Stomach (tissue), 9 donors: Measurements from ENCODE around the gene TNFRSF25. TPM values are rescaled to one million over a fixed set of nuclear protein-coding genes. Genes with fewer than 3 reads are reported as not detected.
A peak's percentile ranks its signal among the peaks of the same experiment; 100 is the strongest.

Source experiments
- DNase-seq, 2 donors: peaks; one replicate each; pipeline versions ENCODE4 v3.0.0 to v3.0.0-alpha.2; 2013 to 2019
- H3K27ac ChIP-seq, 5 donors: fragments of 200-600 bp in 4 of 5; sonication (generic) in 4 of 5; one replicate each; pipeline ENCODE4 v1.5.1; 2013 to 2019; ENCODE audit warnings: mild to moderate bottlenecking in 1 of 5, moderate library complexity in 1 of 5
- H3K27me3 ChIP-seq, 3 donors: fragments of 200-600 bp; sonication (generic); one replicate each; pipeline ENCODE4 v1.5.1; 2017 to 2019; ENCODE audit warnings: mixed run types in 1 of 3
- H3K36me3 ChIP-seq, 4 donors: fragments of 200-600 bp; sonication (generic); 1 replicate in 3 of 4; 2 replicates in 1 of 4; pipeline ENCODE4 v1.5.1; 2016 to 2019
- H3K4me1 ChIP-seq, 4 donors: fragments of 200-600 bp; sonication (generic); one replicate each; pipeline ENCODE4 v1.5.1; 2016 to 2019
- H3K4me3 ChIP-seq, 4 donors: fragments of 200-600 bp; sonication (generic) in 3 of 4; one replicate each; pipeline ENCODE4 v1.5.1; 2016 to 2019; ENCODE audit warnings: mild to moderate bottlenecking in 1 of 4
- H3K9me3 ChIP-seq, 4 donors: fragments of 200-600 bp; sonication (generic); one replicate each; pipeline ENCODE4 v1.5.1; 2016 to 2019
- CTCF ChIP-seq, 7 experiments: fragments of 450-650 bp in 4 of 7; fragments of 200-600 bp in 3 of 7; sonication (generic) in 3 of 7; IDR thresholded peaks; one replicate each; pipeline ENCODE4 v1.5.1; 2016 to 2019; ENCODE audit warnings: antibody characterized with exemption in 7 of 7, control low read depth in 2 of 7, mild to moderate bottlenecking in 1 of 7
- EP300 ChIP-seq: sonication (generic); formaldehyde crosslinking; IDR thresholded peaks from one replicate; pipeline ENCODE4 v1.6.1; 2017; ENCODE audit warnings: antibody characterized with exemption
- POLR2A ChIP-seq, 4 donors: fragments of 450-650 bp; IDR thresholded peaks; one replicate each; pipeline ENCODE4 v1.6.1; 2016; ENCODE audit warnings: antibody characterized with exemption in 4 of 4, control low read depth in 2 of 4, mild to moderate bottlenecking in 1 of 4, moderate library complexity in 1 of 4
- POLR2AphosphoS5 ChIP-seq, 3 donors: sonication (generic); formaldehyde crosslinking; IDR thresholded peaks; one replicate each; pipeline ENCODE4 v1.6.1; 2016; ENCODE audit warnings: antibody characterized with exemption in 3 of 3
- WGBS, 5 donors: extraction: QIAGEN DNeasy Blood & Tissue Kit in 3 of 5; methylation state at CpG; one replicate each; pipeline versions ENCODE4 v1.1.5 to v1.1.7; 2013 to 2018; 5-methylcytosine and 5-hydroxymethylcytosine counted together
- intact Hi-C: fragments of 100-400 bp; cut with DNase I; formaldehyde crosslinking; loops from one replicate; pipeline ENCODE4 v1.15.1; 2023; ENCODE audit warnings: low total_unique reads
- polyA plus RNA-seq, 3 donors: library from polyadenylated mRNA; stranded (reverse); fragments of 200-250 nt; gene quantifications; one replicate each; pipeline ENCODE4 v1.2.3, GENCODE V29; 2013
- total RNA-seq, 5 donors: library from RNA; depleted of rRNA; stranded (reverse); fragments of >200 nt; gene quantifications; one replicate each; pipeline versions ENCODE4 v1.1.0 to v1.2.3, GENCODE V29; 2014 to 2016
- donor health status: healthy with polysubstance abuse.
- donor health status: Bipolar disorder and iron deficiency.
- donor health status: healthy.

TNFRSF25 gene
- total and polyA plus RNA-seq, 8 donors = 2.7 to 215 (median 15.2) TPM

GRCh38 chr1:6467744-6468688, 2.0 kb upstream of the TNFRSF25 start:
- no peak for DNase-seq
- H3K27ac ChIP-seq = no peak overlapping the region
- peaks cover 3 to 55% (median 42%) of the 10 kb centered on the region in 4 donors for H3K36me3 ChIP-seq
- no peak overlapping the region for H3K4me3 ChIP-seq
- no peaks in the 10 kb centered on the region for H3K9me3 ChIP-seq
- H3K27me3 ChIP-seq = peaks cover 0 to 35% (median 11%) of the 10 kb centered on the region in 3 donors
- TF ChIP-seq POLR2AphosphoS5 (IDR thresholded peaks at IDR 0.05) (no peak), EP300 (no peak), POLR2A (IDR thresholded peaks at IDR 0.05) (no peak), CTCF (IDR thresholded peaks at IDR 0.05) (no peak)
- H3K4me1 ChIP-seq = peaks cover 0 to 18% (median 11%) of the 10 kb centered on the region in 4 donors
- 90 to 95% (median 92%) methylated on average over 20 to 30 of the region's 30 CpGs for WGBS, 5 donors
- intact Hi-C loops = no loop called here

GRCh38 chr1:6467224-6467623, 1.3 kb upstream of the TNFRSF25 start:
- Histone ChIP-seq H3K9me3 (no peaks in the 10 kb centered on the region), H3K4me1 (peaks cover 0 to 18% (median 11%) of the 10 kb centered on the region in 4 donors), H3K27ac (no peak overlapping the region), H3K36me3 (peaks cover 3 to 55% (median 39%) of the 10 kb centered on the region in 4 donors), H3K4me3 (no peak overlapping the region), H3K27me3 (peaks cover 0 to 43% (median 11%) of the 10 kb centered on the region in 3 donors)
- no peak for DNase-seq
- intact Hi-C loops = no loop called here
- WGBS, 5 donors = 91 to 97% (median 95%) methylated on average over 12 of the region's 12 CpGs
- no peak for TF ChIP-seq POLR2AphosphoS5 (IDR thresholded peaks at IDR 0.05)
- no peak for TF ChIP-seq CTCF (IDR thresholded peaks at IDR 0.05)
- TF ChIP-seq EP300 = no peak
- TF ChIP-seq POLR2A (IDR thresholded peaks at IDR 0.05) = no peak

- TF ChIP-seq EP300 (no peak), POLR2AphosphoS5 (IDR thresholded peaks at IDR 0.05) (no peak), POLR2A (IDR thresholded peaks at IDR 0.05) (no peak), CTCF (IDR thresholded peaks at IDR 0.05) (no peak)
- Histone ChIP-seq H3K4me1 (peaks cover 0 to 16% (median 11%) of the 10 kb centered on the region in 4 donors), H3K27me3 (peaks cover 0 to 48% (median 11%) of the 10 kb centered on the region in 3 donors), H3K27ac (no peak overlapping the region), H3K36me3 (peaks cover 3 to 56% (median 37%) of the 10 kb centered on the region in 4 donors), H3K9me3 (no peaks in the 10 kb centered on the region), H3K4me3 (no peak overlapping the region)
- no peak for DNase-seq
- WGBS, 5 donors = 89 to 99% (median 96%) methylated on average over 5 of the region's 5 CpGs
- intact Hi-C loops = no loop called here
These were observed 778 bp upstream of the TNFRSF25 start for GRCh38 chr1:6466751-6467150.

GRCh38 chr1:6465461-6466005, 440 bp downstream of the TNFRSF25 start:
- DNase-seq = no peak
- peak overlapping the region in 1 of 5 donors; percentile 2 for H3K27ac ChIP-seq
- no peak for TF ChIP-seq POLR2A (IDR thresholded peaks at IDR 0.05)
- no peak for TF ChIP-seq CTCF (IDR thresholded peaks at IDR 0.05)
- TF ChIP-seq EP300 = no peak
- TF ChIP-seq POLR2AphosphoS5 (IDR thresholded peaks at IDR 0.05) = no peak
- peak overlapping the region in 3 of 4 donors; percentile 20 to 33 (median 29) for H3K4me3 ChIP-seq
- intact Hi-C loops = no loop called here
- peaks cover 0 to 25% (median 17%) of the 10 kb centered on the region in 4 donors for H3K4me1 ChIP-seq
- WGBS, 5 donors = 51 to 65% (median 60%) methylated on average over 3 to 21 of the region's 21 CpGs; no CpG with 5 or more reads in 1 of the 5 donors
- H3K36me3 ChIP-seq = peaks cover 3 to 55% (median 37%) of the 10 kb centered on the region in 4 donors
- H3K27me3 ChIP-seq = peaks cover 0 to 60% (median 12%) of the 10 kb centered on the region in 3 donors
- no peaks in the 10 kb centered on the region for H3K9me3 ChIP-seq
